HG03280 (cell line): ENCODE results near the gene KNCN.

Experiments used
- ATAC-seq: cut with Tn5 transposase; IDR thresholded peaks from one replicate; pipeline ENCODE4 v1.9.1; 2021; ENCODE audit warnings: mild to moderate bottlenecking, moderate library complexity; ENCODE audit not compliant: unreplicated experiment

The KNCN gene

GRCh38 chr1:46525253-46525983, 26.0 kb downstream of the KNCN start:
- no peak for ATAC-seq

DNA sequence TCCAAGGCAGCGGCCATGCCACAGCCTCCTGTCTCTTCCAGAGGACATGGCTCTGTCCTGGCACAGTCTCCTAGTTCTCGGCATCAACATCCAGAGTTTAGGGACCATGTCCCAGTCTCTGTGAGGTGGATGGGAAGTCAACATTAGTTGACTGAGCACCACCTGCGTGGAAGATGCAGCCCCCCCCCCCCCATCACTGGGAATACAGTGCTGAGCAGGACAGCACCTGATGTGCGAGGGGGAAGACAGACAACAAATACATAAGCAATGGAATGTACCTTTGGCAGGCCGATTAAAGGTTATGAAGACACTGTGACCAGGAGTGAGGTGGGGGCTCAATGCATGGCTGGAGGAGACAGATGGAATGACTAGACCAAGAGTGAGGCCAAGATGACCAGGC, 26.6 kb downstream of the KNCN start:
- no peak for ATAC-seq

DNA sequence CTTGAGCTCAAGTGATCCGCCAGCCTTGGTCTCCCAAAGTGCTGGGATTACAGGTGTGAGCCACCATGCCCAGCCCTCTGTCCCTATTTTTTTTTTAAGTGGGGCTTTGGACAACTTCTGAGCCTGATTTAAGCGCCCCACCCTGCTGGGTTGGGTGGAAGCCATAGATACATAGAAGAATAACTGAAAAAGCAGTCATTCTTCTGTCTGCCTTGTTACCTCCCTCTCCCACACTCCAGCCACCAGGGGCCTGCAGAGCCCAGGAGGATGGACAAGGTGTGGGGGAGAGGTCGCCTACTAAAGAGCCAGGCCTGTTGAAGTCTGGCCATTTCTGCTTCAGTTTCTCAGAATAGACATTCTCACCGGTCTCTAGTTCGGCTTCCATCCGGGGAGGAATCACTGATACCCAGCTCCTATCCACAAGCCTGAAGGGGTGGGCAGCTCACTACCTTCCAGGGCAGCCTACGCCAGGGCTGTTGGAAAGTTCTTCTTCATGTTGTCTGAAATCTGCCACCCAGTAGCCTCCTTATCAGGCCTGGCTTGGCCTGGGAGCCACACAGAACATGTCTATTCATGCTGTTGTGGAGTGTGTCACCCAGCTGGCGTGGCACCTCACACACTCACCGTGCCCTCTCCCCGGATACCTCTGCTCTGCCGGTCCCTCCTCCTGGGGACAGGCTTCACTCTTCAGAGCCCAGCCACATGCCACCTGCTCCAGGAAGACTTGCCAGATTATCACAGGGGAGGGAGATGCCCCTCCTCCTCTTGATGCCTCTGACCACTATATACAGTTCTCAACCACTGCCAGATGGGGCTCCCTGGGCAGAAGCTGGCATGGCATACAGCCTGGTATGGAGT, 27.7 kb downstream of the KNCN start:
- ATAC-seq, result no peak

DNA sequence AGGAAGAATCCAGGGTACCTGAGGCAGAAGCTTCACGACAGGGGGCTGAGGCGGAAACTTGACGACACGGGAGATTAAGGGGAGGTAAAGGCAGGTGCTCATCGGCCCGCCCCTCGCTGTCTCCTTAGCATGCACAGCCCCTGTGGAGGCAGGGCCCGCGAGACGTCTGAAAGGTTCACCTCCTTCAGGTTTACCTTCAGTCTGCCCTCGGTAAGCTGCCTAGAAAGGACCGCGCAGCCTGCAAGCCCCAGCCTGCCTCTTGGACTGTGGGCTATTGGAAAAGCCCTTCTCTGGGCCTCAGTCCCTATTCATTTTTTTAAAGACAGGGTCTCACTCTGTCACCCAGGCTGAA, 28.5 kb downstream of the KNCN start:
- no peak for ATAC-seq

DNA sequence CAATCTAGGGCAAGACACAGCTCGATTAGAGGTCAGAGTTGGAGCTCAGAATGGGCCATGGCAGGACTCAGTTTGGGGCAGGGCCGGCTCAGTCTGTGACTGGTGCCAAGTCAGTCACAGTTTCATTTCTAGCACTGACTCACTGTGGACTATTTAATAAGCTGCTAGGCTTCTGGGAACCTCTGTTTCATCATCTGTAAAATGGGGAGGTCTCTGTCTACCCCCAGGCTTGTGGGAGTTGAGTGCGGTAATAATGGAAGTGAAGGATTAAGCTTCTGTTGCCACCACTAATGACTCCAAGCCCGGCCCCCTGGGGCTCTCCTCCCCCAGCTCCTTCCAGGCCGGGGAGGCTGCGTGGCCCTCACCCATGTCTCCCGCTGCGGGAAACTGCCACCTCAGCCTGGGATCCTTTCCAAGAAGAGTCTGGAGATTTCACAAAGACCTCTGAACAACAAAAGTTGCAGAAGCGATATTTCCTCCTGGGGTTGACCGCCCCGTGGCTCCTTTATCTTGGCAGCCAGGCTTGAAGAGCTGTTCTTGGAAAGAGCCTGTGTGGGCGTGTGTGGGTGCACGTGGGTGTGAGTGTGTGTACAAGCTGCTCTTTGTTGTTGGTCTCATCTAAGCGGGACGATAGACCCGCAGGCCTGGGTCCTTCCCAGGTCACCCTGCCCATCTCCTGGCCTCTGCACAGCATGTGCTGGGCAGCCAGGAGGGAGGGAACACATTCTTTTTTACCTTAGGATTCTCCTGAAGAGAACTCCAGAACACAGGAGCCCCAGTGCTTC, 29.1 kb downstream of the KNCN start:
- peak; percentile 64 for ATAC-seq

DNA sequence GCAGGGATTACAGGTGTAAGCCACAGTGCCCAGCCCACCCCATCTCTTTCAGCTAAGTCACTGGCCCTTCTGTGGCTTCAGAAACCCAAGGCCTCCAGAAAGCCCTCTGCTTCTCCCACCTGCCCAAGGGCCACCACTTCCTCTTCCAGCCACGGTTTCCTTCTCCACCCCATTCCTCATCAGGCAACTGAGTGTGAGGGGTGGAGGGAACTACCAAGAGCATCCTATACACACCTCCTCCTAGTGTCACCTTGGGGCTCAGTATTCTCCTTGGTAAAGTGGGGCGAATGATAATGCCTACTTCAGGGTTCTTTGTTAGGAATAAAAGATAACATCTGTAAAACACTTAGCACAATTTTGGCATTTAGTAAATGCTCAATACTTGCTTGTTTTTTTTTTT, 30.0 kb downstream of the KNCN start:
- no peak for ATAC-seq

GRCh38 chr1:46520063-46520911, 31.2 kb downstream of the KNCN start:
- no peak for ATAC-seq

DNA sequence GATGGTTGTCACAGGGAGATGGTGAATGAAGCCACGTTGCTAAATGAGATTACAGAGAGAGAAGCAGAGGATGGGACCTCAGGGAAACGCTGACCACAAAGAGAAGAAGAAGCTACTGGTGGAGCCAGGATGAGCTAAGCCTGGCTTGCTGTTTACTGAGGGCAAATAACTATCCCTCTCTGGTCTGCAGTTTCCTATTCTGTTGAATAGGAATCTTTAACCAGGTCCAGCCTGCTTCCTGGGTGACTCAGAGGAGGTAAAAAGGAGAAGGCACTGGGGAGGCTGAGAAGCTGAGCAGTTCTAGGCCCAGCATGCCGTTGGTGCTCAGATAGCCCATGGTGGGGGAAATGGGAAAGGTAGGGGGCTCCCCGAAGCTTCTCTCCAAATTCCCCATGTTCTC, 32.2 kb downstream of the KNCN start:
- ATAC-seq, result no peak

GRCh38 chr1:46517932-46518498, 33.4 kb downstream of the KNCN start:
- ATAC-seq, result no peak

- ATAC-seq, result no peak
These were observed 34.3 kb downstream of the KNCN start for GRCh38 chr1:46517010-46517600.

DNA sequence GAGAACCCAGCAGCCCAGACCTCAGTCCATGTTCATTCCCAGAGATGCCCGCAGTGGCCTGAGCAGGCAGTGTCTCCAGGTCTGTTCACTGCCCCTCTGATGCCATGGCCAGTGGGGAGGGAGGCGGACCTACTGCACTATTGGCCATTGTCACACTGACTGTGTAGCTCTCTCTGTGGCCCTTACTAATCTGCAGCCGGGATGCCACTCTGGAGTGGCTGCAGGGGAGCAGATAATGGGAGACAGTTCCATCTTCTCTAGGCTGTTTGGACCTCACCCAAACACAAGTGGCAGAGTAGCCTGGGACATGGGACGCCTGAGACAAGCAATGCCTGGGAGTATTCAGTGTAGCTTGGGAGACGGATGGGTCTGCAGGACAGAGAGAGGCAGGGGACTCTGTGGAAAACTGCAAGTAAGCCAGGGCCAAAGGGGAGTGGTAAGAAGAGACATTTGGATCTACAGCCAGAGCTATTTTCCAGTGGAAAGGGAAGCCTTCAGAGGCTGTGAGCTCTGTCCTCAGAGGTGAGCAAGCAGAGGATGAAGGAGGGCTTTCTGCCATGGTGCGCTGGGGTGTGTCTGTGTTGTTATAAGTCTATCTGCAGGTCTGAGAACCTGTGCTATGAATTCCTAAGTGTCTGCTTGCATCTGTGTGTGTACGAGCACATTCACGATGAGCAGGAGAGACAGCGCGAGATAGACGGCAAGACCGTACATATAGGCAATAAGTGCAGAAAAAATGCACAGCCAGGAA, 35.1 kb downstream of the KNCN start:
- no peak for ATAC-seq

- no peak for ATAC-seq
These were observed 35.9 kb downstream of the KNCN start for GRCh38 chr1:46515576-46515975.

- ATAC-seq, result no peak
These were observed 37.9 kb downstream of the KNCN start for GRCh38 chr1:46513536-46513935.

DNA sequence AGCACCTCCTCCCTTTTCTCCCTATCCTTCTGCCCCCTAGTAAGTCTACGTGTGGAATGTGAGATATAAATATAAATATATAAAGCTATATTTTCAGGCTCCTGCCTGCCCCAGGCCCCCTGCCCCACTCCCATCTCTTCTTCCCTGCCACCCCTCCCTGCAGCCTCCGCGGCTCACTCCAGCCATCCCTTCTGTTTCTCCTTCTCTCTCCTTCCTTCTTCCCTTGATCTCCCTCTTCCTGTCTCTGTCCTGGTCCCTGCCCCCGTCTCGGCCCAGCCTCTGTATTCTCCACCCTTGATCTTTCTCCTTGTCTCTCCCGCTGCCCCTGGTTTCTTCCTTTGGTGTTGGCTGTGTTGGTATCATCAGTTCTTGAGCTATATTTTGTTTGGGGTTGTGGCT, 38.7 kb downstream of the KNCN start:
- ATAC-seq, result no peak

GRCh38 chr1:46512135-46512791, 39.2 kb downstream of the KNCN start:
- no peak for ATAC-seq

DNA sequence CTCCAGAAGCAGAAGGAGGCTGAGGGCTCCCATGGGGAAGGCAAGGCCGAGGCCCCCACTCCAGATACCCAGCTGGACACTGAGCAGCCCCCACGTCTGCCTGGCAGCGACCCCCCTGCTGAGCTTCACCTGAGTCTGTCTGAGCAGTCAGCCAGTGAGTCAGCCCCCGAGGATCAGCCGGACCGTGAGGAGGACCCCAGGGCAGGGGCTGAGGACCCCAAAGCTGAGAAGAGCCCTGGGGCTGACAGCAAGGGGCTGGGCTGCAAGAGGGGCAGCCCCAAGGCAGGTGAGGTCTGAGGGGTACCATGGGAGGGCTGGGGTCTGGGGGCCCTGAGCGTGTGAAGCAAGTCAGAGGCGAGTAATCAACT, 40.5 kb downstream of the KNCN start:
- ATAC-seq, result no peak

DNA sequence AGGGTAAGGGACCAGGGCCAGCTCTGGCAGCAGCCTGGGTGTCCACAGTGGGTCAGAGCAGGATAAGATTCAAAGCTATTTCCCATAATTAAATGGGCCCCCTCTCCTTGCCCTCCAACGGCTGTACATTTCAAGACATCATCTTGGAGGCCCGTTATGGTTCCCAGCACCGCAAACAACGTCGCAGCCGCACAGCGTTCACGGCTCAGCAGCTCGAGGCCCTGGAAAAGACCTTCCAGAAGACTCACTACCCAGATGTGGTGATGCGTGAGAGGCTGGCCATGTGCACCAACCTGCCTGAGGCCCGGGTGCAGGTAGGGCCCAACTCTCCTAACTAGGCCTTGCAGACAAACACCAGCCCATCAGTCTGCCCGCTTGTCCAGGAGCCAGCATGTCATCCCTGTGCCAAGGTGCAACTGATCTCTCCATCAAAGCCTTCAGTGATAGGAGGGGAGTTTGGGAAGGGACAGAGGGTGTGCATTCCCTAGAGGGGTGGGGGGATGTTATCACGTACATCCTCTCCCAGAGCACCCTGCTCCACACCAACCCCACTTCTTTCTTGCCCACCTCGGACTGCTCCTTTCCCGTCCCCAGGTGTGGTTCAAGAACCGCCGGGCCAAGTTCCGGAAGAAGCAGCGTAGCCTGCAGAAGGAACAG, 41.0 kb downstream of the KNCN start:
- no peak for ATAC-seq

GRCh38 chr1:46508757-46509156, 42.7 kb downstream of the KNCN start:
- ATAC-seq, result no peak
